Stomach (tissue), 4 donors: ENCODE measurements around the gene KDM8.

Experiments
- POLR2A ChIP-seq, 4 donors: fragments of 450-650 bp; IDR thresholded peaks; one replicate each; pipeline ENCODE4 v1.6.1; 2016; ENCODE audit warnings: antibody characterized with exemption in 4 of 4, control low read depth in 2 of 4, mild to moderate bottlenecking in 1 of 4, moderate library complexity in 1 of 4
- POLR2AphosphoS5 ChIP-seq, 3 donors: sonication (generic); formaldehyde crosslinking; IDR thresholded peaks; one replicate each; pipeline ENCODE4 v1.6.1; 2016; ENCODE audit warnings: antibody characterized with exemption in 3 of 3

DNA sequence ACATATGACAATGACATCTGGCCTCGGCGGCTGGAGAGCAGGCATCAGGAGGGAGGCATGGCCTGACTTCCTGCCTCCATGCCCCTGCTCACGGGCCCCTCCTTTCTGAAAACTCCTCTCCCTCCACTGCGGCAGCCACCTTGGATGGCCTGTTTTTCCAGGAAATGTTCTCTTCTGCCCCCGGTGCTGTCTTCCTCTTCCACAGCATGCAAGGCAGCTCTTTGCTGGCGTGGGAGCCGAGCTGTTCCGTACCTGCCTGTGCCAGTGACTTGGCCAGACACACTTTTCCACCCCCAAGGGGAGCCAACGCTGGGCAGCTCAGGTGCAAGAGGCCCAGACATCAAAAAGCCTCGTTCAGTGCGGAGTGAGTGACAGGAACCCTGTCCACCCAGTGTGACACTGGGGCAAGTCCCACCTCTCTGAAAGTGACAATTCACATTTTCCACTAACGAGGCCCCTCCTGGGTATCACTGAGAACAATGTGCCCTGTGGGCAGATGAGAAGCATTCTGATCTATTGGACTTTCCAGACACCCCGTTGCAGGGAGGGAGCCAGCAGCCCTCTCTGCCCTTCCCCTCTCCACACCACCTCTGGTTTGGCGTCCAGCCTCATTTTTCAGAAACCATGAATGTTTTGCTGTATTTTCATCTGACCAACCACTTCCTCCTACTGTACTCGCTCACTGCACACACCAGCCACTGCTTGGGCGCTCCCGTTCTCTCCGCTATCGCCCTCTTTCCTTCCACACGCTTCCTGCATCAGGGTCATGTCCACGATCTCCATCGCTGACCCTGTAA is 34.1 kb downstream of the KDM8 start:
- no peak for TF ChIP-seq POLR2A (IDR thresholded peaks at IDR 0.05)
- no peak for TF ChIP-seq POLR2AphosphoS5 (IDR thresholded peaks at IDR 0.05)
